Coronary artery (tissue), 2 donors: ENCODE results near the gene GMPPB.

Experiments
- DNase-seq: peaks from one replicate; pipeline ENCODE4 v3.0.0-alpha.2; 2017; ENCODE audit warnings: low spot score
- H3K27ac ChIP-seq, 2 donors: fragments of 200-600 bp; sonication (generic); one replicate each; pipeline ENCODE4 v1.5.1; 2016 to 2019
- H3K4me3 ChIP-seq: fragments of 200-600 bp; sonication (generic); 2 replicates; pipeline ENCODE4 v1.5.1; 2016; ENCODE audit warnings: mild to moderate bottlenecking, moderate library complexity
- CTCF ChIP-seq: fragments of 200-600 bp; sonication (generic); IDR thresholded peaks from one replicate; pipeline ENCODE4 v1.5.1; 2019; ENCODE audit warnings: antibody characterized with exemption

The GMPPB gene

DNA sequence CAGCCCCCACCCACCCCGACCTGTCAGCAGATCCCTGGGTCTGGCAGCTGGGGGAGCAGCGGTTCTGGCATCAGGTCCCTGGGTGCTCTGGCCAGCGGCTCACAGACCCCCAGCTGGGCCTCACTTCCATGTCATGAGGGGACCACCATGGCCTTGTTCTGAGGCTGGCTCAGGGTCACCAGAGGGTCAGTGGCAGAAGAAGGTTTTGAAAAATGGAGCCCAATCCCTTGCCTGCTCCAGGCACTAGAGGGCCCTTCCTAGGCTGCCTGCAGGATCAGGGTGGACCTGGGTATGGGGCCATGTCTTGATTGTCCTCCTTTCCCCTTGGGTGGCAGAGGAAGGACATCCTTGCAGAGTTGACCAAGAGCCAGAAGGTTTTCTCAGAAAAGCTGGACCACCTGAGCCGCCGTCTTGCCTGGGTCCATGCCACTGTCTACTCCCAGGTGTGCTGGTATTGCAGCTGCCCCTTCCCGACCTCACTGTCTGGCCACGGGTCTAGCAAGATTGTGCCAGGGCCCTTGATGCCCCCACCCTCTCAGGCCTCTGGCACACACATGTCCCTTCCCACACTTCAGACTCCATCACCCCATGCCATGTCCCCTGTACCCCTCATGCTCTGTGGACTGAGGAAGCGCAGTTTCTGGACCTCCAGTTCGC is 17.2 kb downstream of the GMPPB start:
- DNase-seq, result no peak
- Histone ChIP-seq H3K4me3 (no peak overlapping the region), H3K27ac (no peak overlapping the region)
- no peak for TF ChIP-seq CTCF

- no peak overlapping the region for H3K4me3 ChIP-seq
- H3K27ac ChIP-seq, result no peak overlapping the region
- no peak for TF ChIP-seq CTCF
- no peak for DNase-seq
Measured at GRCh38 chr3:49705390-49705960, 18.3 kb downstream of the GMPPB start.

DNA sequence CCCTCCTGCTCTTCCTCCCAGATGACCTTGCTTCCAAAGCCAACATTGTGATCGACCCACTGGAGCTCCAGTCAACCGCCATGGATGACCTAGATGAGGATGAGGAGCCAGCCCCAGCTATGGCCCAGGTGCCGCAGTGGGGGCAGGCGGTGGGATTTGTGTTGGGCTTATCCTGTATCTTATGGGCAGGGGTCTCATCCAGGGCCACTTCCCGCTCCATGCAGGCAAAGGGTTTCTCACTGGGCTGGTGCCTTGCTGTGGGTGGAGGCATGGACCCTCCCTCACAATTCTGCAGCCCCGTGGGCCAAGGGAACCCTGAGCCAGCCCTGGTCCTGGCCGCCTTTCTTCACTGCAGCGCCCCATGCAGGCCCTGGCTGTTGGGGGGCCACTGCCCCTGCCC is 19.1 kb downstream of the GMPPB start:
- no peak for DNase-seq
- TF ChIP-seq CTCF, result no peak
- Histone ChIP-seq H3K4me3 (no peak overlapping the region), H3K27ac (no peak overlapping the region)

DNA sequence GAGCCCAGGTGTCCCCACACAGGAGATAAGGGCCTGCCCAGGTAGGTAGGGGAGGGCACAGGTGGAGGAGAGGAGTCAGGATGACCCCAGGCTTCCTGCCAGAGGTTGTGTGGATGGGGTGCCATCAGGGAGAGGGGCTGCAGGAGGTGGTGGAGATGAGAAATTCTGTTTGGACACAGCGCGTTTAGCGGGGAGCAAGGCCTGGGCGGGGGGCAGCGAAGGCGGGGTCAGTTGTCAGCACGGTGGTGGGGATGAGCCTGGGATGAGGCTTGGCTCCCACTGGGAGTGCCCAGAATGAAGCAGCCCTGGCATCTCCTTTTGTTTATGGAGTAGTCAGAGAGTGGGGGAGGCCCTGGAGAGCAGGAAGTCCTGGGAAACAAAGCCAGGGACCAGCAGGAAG is 19.8 kb downstream of the GMPPB start:
- DNase-seq, result no peak
- TF ChIP-seq CTCF, result no peak
- no peak overlapping the region for H3K27ac ChIP-seq
- no peak overlapping the region for H3K4me3 ChIP-seq

GRCh38 chr3:49703443-49703927 is 20.3 kb downstream of the GMPPB start:
- no peak overlapping the region for H3K4me3 ChIP-seq
- H3K27ac ChIP-seq, result no peak overlapping the region
- DNase-seq, result no peak
- peak; percentile 62 for TF ChIP-seq CTCF

GRCh38 chr3:49702672-49703071 is 21.1 kb downstream of the GMPPB start:
- Histone ChIP-seq H3K27ac (no peak overlapping the region), H3K4me3 (no peak overlapping the region)
- DNase-seq, result no peak
- no peak for TF ChIP-seq CTCF

GRCh38 chr3:49701388-49702077 is 22.2 kb downstream of the GMPPB start:
- DNase-seq, result no peak
- Histone ChIP-seq H3K27ac (no peak overlapping the region), H3K4me3 (no peak overlapping the region)
- TF ChIP-seq CTCF, result peak; percentile 15
